HG03159 (cell line): Measurements from ENCODE around the gene GPR62.
"Not testable (repeated sequence)": the region's sequence is repeated elsewhere in the genome, so short reads cannot be mapped to it uniquely, and the experiment has no call there.

Source experiments
- ATAC-seq: cut with Tn5 transposase; IDR thresholded peaks from one replicate; pipeline ENCODE4 v1.9.1; 2021; ENCODE audit warnings: mild to moderate bottlenecking, moderate library complexity; ENCODE audit not compliant: unreplicated experiment

Gene GPR62

GRCh38 chr3:51955175-51955892, at the start of gene GPR62:
GPR62 (plus strand) TSS chr3:51955381; CDS start chr3:51955653, 272 bp downstream.
- ATAC-seq, result no peak

GRCh38 chr3:51908026-51908425, 47.2 kb upstream of the GPR62 start:
- ATAC-seq, result no peak

GRCh38 chr3:51916418-51916817, 38.8 kb upstream of the GPR62 start:
- ATAC-seq, result no peak

GRCh38 chr3:51921081-51921578, 34.1 kb upstream of the GPR62 start:
- ATAC-seq, result no peak

GRCh38 chr3:51927061-51927977, 27.9 kb upstream of the GPR62 start:
- ATAC-seq, result no peak

- ATAC-seq, result no peak
Observed at GRCh38 chr3:51928438-51928837, 26.7 kb upstream of the GPR62 start.

- not testable (repeated sequence) for ATAC-seq
Observed at GRCh38 chr3:51928981-51929380, 26.2 kb upstream of the GPR62 start.

- no peak for ATAC-seq
Observed at GRCh38 chr3:51929420-51930003, 25.7 kb upstream of the GPR62 start.

- no peak for ATAC-seq
Observed at GRCh38 chr3:51930439-51930838, 24.7 kb upstream of the GPR62 start.

GRCh38 chr3:51931756-51932155, 23.4 kb upstream of the GPR62 start:
- ATAC-seq, result no peak

- ATAC-seq, result no peak
Observed at GRCh38 chr3:51932471-51933370, 22.5 kb upstream of the GPR62 start.

- ATAC-seq, result no peak
Observed at GRCh38 chr3:51933471-51934138, 21.6 kb upstream of the GPR62 start.

- no peak for ATAC-seq
Observed at GRCh38 chr3:51934139-51934850, 20.9 kb upstream of the GPR62 start.

GRCh38 chr3:51934991-51935885, 19.9 kb upstream of the GPR62 start:
- no peak for ATAC-seq

- ATAC-seq, result no peak
Observed at GRCh38 chr3:51935886-51936755, 19.1 kb upstream of the GPR62 start.

- no peak for ATAC-seq
Observed at GRCh38 chr3:51937014-51937413, 18.2 kb upstream of the GPR62 start.
